ENCODE results near the gene PITPNM3. TPM values are rescaled to one million over a fixed set of nuclear protein-coding genes. Genes with fewer than 3 reads are reported as not detected.

PITPNM3 gene
- total RNA-seq, 1 donor from 2014 or later, result 4.3 TPM

DNA sequence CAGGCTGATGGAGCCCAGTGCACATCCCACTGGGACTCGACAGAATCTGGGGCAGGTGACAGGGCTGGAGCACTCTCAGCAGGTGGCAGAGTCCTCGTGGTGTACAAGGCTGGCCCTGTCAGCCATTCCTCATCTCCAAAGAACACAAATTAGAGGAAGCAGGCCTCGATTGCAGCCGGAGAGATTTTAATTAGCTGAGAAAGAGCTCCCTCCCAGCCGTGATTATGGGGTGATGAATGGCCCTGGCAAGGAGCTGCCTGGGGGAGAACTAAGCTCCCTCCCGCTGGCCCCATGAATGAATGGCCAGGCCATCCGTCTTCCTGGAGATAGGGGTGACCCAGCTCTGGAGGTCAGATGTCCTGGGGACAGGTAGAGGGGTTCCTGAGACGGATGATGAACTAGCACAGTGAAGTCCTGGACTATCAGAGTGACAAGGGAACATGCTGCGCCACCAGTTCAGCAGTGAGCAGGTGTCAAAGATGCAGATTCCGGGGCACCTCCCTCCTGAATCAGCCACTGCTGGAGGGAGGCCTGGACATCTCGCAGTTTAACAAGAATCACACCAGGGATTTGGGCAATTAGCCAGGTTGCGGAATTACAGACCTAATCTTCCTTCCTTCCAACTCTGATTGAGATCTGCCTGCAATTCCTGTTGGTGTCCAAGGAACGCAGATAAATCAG is 76.6 kb downstream of the PITPNM3 start:
- H3K27me3 Mint-ChIP-seq, result peaks cover 30% of the 10 kb centered on the region
- DNase-seq (ENCODE audit: extremely low spot score, unreplicated experiment), result no peak
- no peak overlapping the region for H3K27ac Mint-ChIP-seq
- no peak overlapping the region for H3K4me3 Mint-ChIP-seq
- TF ChIP-seq, protein P1, sequence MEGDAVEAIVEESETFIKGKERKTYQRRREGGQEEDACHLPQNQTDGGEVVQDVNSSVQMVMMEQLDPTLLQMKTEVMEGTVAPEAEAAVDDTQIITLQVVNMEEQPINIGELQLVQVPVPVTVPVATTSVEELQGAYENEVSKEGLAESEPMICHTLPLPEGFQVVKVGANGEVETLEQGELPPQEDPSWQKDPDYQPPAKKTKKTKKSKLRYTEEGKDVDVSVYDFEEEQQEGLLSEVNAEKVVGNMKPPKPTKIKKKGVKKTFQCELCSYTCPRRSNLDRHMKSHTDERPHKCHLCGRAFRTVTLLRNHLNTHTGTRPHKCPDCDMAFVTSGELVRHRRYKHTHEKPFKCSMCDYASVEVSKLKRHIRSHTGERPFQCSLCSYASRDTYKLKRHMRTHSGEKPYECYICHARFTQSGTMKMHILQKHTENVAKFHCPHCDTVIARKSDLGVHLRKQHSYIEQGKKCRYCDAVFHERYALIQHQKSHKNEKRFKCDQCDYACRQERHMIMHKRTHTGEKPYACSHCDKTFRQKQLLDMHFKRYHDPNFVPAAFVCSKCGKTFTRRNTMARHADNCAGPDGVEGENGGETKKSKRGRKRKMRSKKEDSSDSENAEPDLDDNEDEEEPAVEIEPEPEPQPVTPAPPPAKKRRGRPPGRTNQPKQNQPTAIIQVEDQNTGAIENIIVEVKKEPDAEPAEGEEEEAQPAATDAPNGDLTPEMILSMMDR (conservative IDR thresholded peaks at IDR 0.05), result no peak
- H3K36me3 Mint-ChIP-seq, result no peaks in the 10 kb centered on the region
- H3K4me1 Mint-ChIP-seq (ENCODE audit: unreplicated experiment), result peaks cover 27% of the 10 kb centered on the region
- no peaks in the 10 kb centered on the region for H3K9me3 Mint-ChIP-seq

DNA sequence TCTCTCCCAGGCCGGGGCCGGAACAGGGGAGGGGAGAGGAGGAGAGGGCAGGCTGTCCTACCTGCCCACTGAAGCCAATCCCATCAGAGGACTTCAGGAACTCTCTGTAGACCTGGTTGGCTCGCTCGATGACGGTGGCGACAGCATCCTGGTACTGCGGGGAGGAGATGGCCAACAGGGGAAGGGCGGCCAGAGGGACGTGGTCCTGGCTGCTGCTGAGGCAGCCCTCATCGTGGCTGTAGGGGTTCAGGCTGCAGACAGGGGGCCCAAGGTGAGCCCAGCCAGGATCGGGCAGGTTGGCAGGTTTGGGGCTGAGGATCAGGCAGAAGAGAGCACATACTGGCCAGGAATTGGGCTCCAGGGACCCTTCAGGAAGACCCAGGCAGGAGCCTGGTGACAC is 77.9 kb downstream of the PITPNM3 start:
- TF ChIP-seq, protein P1 (conservative IDR thresholded peaks at IDR 0.05), result no peak
- peaks cover 28% of the 10 kb centered on the region for H3K4me1 Mint-ChIP-seq (ENCODE audit: unreplicated experiment)
- no peak overlapping the region for H3K4me3 Mint-ChIP-seq
- H3K36me3 Mint-ChIP-seq, result no peaks in the 10 kb centered on the region
- peaks cover 27% of the 10 kb centered on the region for H3K27me3 Mint-ChIP-seq
- H3K9me3 Mint-ChIP-seq, result no peaks in the 10 kb centered on the region
- DNase-seq (ENCODE audit: extremely low spot score, unreplicated experiment), result no peak
- H3K27ac Mint-ChIP-seq, result no peak overlapping the region

DNA sequence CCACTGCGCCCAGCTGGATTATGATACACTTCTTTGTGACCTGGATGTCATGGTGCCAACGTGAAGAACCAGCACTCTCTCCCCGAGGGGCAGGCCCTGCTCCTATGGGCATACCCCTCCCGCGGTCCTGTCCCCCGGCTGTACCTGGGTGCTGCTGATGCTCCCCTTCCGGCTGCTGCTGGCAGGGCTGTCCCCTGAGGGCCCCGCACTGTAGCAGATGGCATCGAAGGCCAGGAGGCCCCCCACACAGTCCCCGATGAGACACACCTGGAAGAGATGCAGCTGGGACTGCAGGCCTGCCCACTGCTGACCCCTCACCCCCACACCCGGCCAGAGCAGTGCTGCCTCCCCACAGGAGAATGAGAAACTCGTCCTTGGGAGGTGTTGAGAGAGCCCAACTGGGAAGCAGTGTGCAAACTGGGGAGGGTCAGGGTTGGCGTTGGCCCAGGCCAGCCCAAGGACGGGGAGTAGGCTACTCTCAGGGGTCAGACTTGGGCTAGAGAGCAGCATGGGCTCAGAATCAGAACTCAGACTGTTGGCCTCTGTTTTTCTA is 78.4 kb downstream of the PITPNM3 start:
- Mint-ChIP-seq H3K9me3 (no peaks in the 10 kb centered on the region), H3K36me3 (no peaks in the 10 kb centered on the region), H3K27me3 (peaks cover 26% of the 10 kb centered on the region), H3K4me3 (no peak overlapping the region), H3K27ac (no peak overlapping the region), H3K4me1 (ENCODE audit: unreplicated experiment) (peaks cover 34% of the 10 kb centered on the region)
- TF ChIP-seq, protein P1 (conservative IDR thresholded peaks at IDR 0.05), result no peak
- DNase-seq (ENCODE audit: extremely low spot score, unreplicated experiment), result no peak

DNA sequence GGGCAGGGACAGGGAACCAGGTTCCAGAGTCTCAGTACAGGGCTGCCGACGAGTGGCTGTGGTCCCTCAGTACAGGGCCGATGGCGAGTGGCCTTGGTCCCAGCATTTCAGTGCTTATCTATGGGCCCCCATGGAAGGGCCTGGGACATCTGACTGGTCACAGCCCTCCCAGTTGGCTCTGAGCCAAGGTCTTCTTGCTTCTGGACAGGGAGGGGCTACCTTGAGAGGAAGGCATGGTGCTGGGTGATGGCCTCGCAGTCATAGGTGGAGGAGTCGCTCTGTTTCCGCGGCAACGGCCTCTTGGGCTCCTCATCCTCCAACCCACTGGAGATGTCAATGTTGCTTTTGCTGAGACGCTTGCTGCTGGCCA is 79.6 kb downstream of the PITPNM3 start:
- no peak overlapping the region for H3K4me3 Mint-ChIP-seq
- no peak overlapping the region for H3K27ac Mint-ChIP-seq
- no peak for DNase-seq (ENCODE audit: extremely low spot score, unreplicated experiment)
- H3K36me3 Mint-ChIP-seq, result no peaks in the 10 kb centered on the region
- peaks cover 35% of the 10 kb centered on the region for H3K4me1 Mint-ChIP-seq (ENCODE audit: unreplicated experiment)
- H3K27me3 Mint-ChIP-seq, result peaks cover 19% of the 10 kb centered on the region
- H3K9me3 Mint-ChIP-seq, result no peaks in the 10 kb centered on the region
- TF ChIP-seq, protein P1 (conservative IDR thresholded peaks at IDR 0.05), result no peak

DNA sequence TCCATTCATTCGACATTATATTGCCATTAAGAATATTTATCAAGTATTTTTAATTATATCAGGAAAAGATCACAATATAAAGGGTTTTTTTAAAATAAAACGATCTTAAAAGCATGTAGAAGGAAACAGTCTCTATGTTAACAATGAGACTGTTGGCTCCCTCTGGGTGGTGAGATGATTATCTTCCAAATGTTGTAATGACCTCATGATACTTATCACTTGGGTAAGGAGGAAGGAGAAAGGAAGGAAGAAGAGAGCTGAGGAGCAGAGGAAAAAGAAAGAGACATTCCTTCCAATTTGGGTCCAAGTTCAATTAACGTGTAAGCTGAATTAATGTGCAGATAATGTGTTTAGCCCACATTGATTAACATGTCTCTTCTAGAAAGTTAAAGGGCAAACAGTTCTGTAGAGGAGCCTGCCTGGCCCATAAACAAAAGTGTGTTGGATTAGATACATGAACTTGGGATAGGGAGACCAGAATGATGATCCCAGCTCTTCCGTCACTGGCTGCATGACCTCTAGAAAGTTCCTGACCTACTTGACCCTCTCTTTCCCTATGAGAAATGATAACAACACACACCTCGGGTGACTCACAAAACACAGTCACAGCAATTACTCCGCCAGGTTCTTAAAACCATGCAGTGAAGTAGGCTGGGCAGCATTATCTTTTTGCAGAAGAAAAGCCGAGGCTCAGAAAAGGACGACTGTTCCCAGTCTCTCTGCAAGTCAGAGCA is 80.1 kb downstream of the PITPNM3 start:
- TF ChIP-seq, protein P1 (conservative IDR thresholded peaks at IDR 0.05), result no peak
- H3K9me3 Mint-ChIP-seq, result no peaks in the 10 kb centered on the region
- DNase-seq (ENCODE audit: extremely low spot score, unreplicated experiment), result no peak
- peaks cover 14% of the 10 kb centered on the region for H3K27me3 Mint-ChIP-seq
- peaks cover 35% of the 10 kb centered on the region for H3K4me1 Mint-ChIP-seq (ENCODE audit: unreplicated experiment)
- H3K36me3 Mint-ChIP-seq, result no peaks in the 10 kb centered on the region
- H3K4me3 Mint-ChIP-seq, result no peak overlapping the region
- H3K27ac Mint-ChIP-seq, result no peak overlapping the region
